Hepatocyte (in vitro differentiated cells): ENCODE measurements around the gene FOXO6. TPM values are rescaled to one million over a fixed set of nuclear protein-coding genes. Genes with fewer than 3 reads are reported as not detected.

Experiments
- DNase-seq: peaks from one replicate; pipeline ENCODE4 v3.0.0-alpha.2; 2016; ENCODE audit warnings: low spot score
- H2AFZ ChIP-seq: fragments of 200-600 bp; sonication (generic); 2 replicates; pipeline ENCODE4 v1.6.0; 2016; ENCODE audit warnings: antibody characterized with exemption, mild to moderate bottlenecking
- H3K27ac ChIP-seq: fragments of 200-600 bp; sonication (generic); 2 replicates; pipeline ENCODE4 v1.5.1; 2016; ENCODE audit warnings: mild to moderate bottlenecking
- H3K27me3 ChIP-seq: fragments of 200-600 bp; sonication (generic); 2 replicates; pipeline ENCODE4 v1.6.1; 2016
- H3K36me3 ChIP-seq: fragments of 200-600 bp; sonication (generic); replicated peaks from 2 replicates; pipeline ENCODE4 v1.5.1; 2016; ENCODE audit warnings: low read depth; ENCODE audit not compliant: insufficient read depth
- H3K4me1 ChIP-seq: fragments of 200-600 bp; sonication (generic); 2 replicates; pipeline ENCODE4 v1.5.1; 2016; ENCODE audit warnings: mild to moderate bottlenecking, moderate library complexity; ENCODE audit not compliant: insufficient read depth
- H3K4me2 ChIP-seq: fragments of 200-600 bp; sonication (generic); 2 replicates; pipeline ENCODE4 v1.6.0; 2016
- H3K4me3 ChIP-seq: fragments of 200-600 bp; sonication (generic); 2 replicates; pipeline ENCODE4 v1.5.1; 2016; ENCODE audit warnings: mild to moderate bottlenecking
- H3K79me2 ChIP-seq: fragments of 200-600 bp; sonication (generic); 2 replicates; pipeline ENCODE4 v1.6.0; 2017; ENCODE audit warnings: mild to moderate bottlenecking
- H3K9me2 ChIP-seq: fragments of 200-600 bp; sonication (generic); replicated peaks from 2 replicates; pipeline ENCODE4 v1.6.0; 2017; ENCODE audit warnings: mild to moderate bottlenecking; ENCODE audit not compliant: insufficient read depth
- H3K9me3 ChIP-seq: fragments of 200-600 bp; sonication (generic); 2 replicates; pipeline ENCODE4 v1.5.1; 2016; ENCODE audit warnings: low read depth, mild to moderate bottlenecking
- H4K20me1 ChIP-seq: fragments of 200-600 bp; sonication (generic); 2 replicates; pipeline ENCODE4 v1.6.0; 2016; ENCODE audit warnings: mild to moderate bottlenecking; ENCODE audit not compliant: insufficient read depth, poor library complexity, severe bottlenecking
- EZH2 ChIP-seq: fragments of 200-600 bp; sonication (generic); IDR thresholded peaks from 2 replicates; pipeline ENCODE4 v1.6.1; 2016; ENCODE audit warnings: antibody characterized with exemption, mild to moderate bottlenecking, borderline replicate concordance
- EZH2phosphoT487 ChIP-seq: fragments of 200-600 bp; sonication (generic); IDR thresholded peaks from one replicate; pipeline ENCODE4 v1.6.1; 2018; ENCODE audit warnings: antibody characterized with exemption, mild to moderate bottlenecking, low read depth, moderate library complexity; ENCODE audit not compliant: unreplicated experiment, severe bottlenecking
- WGBS: methylation state at CpG from one replicate; pipeline ENCODE4 v1.1.6; 2016; ENCODE audit warnings: low lambda C conversion rate; ENCODE audit errors: missing lambda C conversion rate; 5-methylcytosine and 5-hydroxymethylcytosine counted together
- polyA plus RNA-seq: library from polyadenylated mRNA; unstranded; fragments of >200 nt; fragmentation: Nextera tagmentation; extraction: Ambion mirVana; gene quantifications from 2 replicates; pipeline ENCODE4 v1.2.1, GENCODE V29; 2016
- total RNA-seq: library from RNA; depleted of rRNA; stranded (reverse); fragments of >200 nt; gene quantifications from 2 replicates; pipeline ENCODE4 v1.2.3, GENCODE V29; 2014
- TF ChIP-seq, protein P1 (sequence below): fragments of 200-600 bp; sonication (generic); IDR thresholded peaks from 2 replicates; pipeline ENCODE4 v1.5.1; 2016; ENCODE audit warnings: antibody characterized with exemption, mild to moderate bottlenecking; ENCODE audit not compliant: poor library complexity

The FOXO6 gene
- total and polyA plus RNA-seq, 2 experiments from 2014 or later: 0.80 to 5.0 TPM

DNA sequence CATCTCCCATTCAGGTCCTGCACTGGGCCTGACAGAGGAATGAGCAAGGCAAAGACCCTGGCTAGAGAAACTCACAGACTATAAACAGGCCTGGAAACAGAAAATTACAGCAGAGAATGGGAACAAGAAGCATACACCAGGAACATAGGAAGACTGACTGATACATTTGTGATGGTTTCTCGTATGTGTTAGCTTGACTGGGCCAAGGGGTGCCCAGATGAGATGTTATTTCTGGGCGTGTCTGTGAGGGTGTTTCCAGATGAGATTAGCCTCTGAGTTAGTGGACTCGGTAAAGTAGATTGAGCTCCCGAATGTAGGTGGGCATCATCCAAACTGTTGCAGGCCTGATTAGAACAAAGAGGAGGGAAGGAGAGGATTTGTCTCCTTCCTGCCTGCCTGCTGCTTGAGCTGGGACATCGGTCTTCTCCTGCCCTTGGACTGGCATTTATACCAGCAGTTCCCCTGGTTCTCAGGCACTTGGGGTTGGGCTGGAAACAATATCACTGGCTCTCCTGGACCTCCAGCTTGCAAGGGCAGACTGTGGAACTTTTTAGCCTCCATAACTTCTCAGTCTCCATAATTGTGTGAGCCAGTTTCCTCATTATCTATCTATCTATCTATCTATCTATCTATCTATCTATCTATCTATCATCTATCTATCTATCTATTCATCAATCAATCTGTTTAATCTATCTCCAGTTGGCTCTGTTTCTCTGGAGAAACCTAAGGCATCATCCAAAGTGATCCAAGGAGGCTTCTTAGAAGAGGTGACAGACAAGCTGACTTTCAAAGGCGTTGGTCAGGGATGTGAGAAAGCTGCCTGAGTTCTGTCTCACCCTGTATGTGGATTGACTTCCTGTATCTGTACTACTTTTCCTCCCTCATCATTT lies 9.7 kb upstream of the FOXO6 start:
- TF ChIP-seq EZH2: no peak
- no peak for TF ChIP-seq EZH2phosphoT487
- DNase-seq: no peak
- 86% methylated on average over 6 of the region's 6 CpGs for WGBS

DNA sequence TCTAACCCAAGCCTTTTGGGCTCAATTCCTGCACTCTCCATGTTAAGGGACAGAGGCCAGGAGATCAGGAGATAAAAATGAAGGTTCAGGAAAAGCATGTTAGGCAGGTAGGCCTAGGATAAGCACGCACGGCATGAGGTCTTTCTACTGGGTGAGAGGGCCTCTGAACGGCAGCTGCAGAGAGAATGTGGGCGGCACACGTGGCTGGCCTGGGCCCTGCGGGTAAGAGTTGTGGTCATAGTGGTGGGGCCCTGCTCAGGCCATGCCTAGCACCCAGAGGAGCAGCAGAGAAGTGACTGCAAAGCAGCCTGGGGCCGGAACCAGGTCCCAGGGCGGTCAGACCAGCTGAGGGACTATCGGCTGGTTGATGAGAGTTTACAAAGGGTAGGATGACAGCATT lies 7.5 kb upstream of the FOXO6 start:
- 71% methylated on average over 9 of the region's 9 CpGs for WGBS
- no peak overlapping the region for H2AFZ ChIP-seq
- H3K27ac ChIP-seq: no peak overlapping the region
- no peak for DNase-seq
- peaks cover 18% of the 10 kb centered on the region for H3K4me1 ChIP-seq
- no peaks in the 10 kb centered on the region for H3K9me2 ChIP-seq
- H3K79me2 ChIP-seq: no peaks in the 10 kb centered on the region
- H3K4me3 ChIP-seq: no peak overlapping the region
- no peaks in the 10 kb centered on the region for H3K27me3 ChIP-seq
- H3K4me2 ChIP-seq: no peak overlapping the region
- no peaks in the 10 kb centered on the region for H3K36me3 ChIP-seq
- H3K9me3 ChIP-seq: no peaks in the 10 kb centered on the region
- H4K20me1 ChIP-seq: no peaks in the 10 kb centered on the region
- TF ChIP-seq, protein P1, sequence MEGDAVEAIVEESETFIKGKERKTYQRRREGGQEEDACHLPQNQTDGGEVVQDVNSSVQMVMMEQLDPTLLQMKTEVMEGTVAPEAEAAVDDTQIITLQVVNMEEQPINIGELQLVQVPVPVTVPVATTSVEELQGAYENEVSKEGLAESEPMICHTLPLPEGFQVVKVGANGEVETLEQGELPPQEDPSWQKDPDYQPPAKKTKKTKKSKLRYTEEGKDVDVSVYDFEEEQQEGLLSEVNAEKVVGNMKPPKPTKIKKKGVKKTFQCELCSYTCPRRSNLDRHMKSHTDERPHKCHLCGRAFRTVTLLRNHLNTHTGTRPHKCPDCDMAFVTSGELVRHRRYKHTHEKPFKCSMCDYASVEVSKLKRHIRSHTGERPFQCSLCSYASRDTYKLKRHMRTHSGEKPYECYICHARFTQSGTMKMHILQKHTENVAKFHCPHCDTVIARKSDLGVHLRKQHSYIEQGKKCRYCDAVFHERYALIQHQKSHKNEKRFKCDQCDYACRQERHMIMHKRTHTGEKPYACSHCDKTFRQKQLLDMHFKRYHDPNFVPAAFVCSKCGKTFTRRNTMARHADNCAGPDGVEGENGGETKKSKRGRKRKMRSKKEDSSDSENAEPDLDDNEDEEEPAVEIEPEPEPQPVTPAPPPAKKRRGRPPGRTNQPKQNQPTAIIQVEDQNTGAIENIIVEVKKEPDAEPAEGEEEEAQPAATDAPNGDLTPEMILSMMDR: no peak
- TF ChIP-seq EZH2phosphoT487 (no peak), EZH2 (no peak)

More for the DNA sequence above, 9.7 kb upstream of the FOXO6 start:
- Histone ChIP-seq H3K36me3 (no peaks in the 10 kb centered on the region), H3K9me3 (no peaks in the 10 kb centered on the region), H4K20me1 (no peaks in the 10 kb centered on the region), H2AFZ (no peak overlapping the region), H3K9me2 (no peaks in the 10 kb centered on the region), H3K4me1 (no peaks in the 10 kb centered on the region), H3K4me2 (no peak overlapping the region), H3K79me2 (no peaks in the 10 kb centered on the region), H3K4me3 (no peak overlapping the region), H3K27ac (no peak overlapping the region), H3K27me3 (no peaks in the 10 kb centered on the region)

DNA sequence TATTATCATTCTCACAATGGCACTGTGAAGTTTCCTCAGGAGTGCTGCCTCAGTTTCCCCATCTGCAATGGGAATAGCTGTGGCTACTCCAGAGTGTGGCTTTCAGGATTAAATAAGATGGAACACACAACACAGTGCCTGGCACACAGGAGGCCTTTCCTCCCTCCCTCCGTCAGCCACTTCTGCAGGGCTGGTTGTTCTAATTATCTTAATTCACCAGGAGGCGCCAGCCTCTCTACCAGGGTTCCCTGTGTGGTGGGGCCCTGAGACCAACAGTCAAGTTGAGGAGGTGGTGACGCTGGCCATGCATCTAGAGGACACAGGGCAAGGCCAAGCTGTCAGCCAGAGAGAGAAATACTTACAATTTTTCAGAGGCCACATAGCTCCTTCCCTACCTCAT lies 6.3 kb upstream of the FOXO6 start:
- H2AFZ ChIP-seq: no peak overlapping the region
- no peak overlapping the region for H3K4me2 ChIP-seq
- H3K9me3 ChIP-seq: no peaks in the 10 kb centered on the region
- H3K36me3 ChIP-seq: no peaks in the 10 kb centered on the region
- no peaks in the 10 kb centered on the region for H3K79me2 ChIP-seq
- no peaks in the 10 kb centered on the region for H3K9me2 ChIP-seq
- no peak for DNase-seq
- no peak overlapping the region for H3K4me3 ChIP-seq
- no peaks in the 10 kb centered on the region for H3K27me3 ChIP-seq
- peaks cover 22% of the 10 kb centered on the region for H3K4me1 ChIP-seq
- WGBS: 96% methylated on average over 3 of the region's 3 CpGs
- H3K27ac ChIP-seq: no peak overlapping the region
- no peaks in the 10 kb centered on the region for H4K20me1 ChIP-seq
- TF ChIP-seq EZH2phosphoT487: no peak

DNA sequence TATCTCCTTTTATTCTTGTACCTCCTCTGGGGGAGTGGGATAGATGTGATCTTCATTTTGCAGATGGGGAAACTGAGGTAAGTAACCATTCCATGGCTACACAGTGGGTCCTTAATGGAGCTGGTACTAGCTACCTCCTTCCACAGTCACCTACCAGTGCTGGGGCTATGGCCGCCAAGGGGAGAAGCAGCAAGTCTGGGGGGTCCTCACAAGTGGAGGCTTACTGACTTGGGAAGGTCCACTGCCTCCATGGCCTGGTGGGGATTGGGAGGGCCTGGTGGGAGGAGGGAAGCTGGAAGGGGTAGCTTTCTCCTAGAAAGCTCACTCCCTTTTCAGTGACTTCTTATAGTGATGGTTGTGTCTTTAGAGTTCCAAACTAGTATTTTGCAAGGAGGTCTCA lies 5.9 kb upstream of the FOXO6 start:
- H3K27me3 ChIP-seq: no peaks in the 10 kb centered on the region
- H3K79me2 ChIP-seq: no peaks in the 10 kb centered on the region
- no peaks in the 10 kb centered on the region for H3K9me3 ChIP-seq
- DNase-seq: no peak
- H3K36me3 ChIP-seq: no peaks in the 10 kb centered on the region
- TF ChIP-seq, protein P1: no peak
- TF ChIP-seq EZH2 (no peak), EZH2phosphoT487 (no peak)
- no peaks in the 10 kb centered on the region for H3K9me2 ChIP-seq
- WGBS: 93% methylated on average over 1 of the region's 1 CpG
- no peak overlapping the region for H3K4me2 ChIP-seq
- H3K4me1 ChIP-seq: peaks cover 24% of the 10 kb centered on the region
- H3K4me3 ChIP-seq: no peak overlapping the region
- no peaks in the 10 kb centered on the region for H4K20me1 ChIP-seq
- no peak overlapping the region for H3K27ac ChIP-seq
- no peak overlapping the region for H2AFZ ChIP-seq
